Panc1 (cell line): ENCODE data around the gene ZMAT3.

Experiments
- CTCF ChIP-seq: fragments of 450-650 bp; IDR thresholded peaks from 2 replicates; pipeline ENCODE4 v1.5.1; 2017; ENCODE audit warnings: mild to moderate bottlenecking
- POLR2AphosphoS5 ChIP-seq: IDR thresholded peaks from 2 replicates; pipeline ENCODE4 v1.6.1; 2012; ENCODE audit warnings: mild to moderate bottlenecking, low read depth, low read length, moderate library complexity
- REST ChIP-seq, 2 experiments: IDR thresholded peaks; 2 replicates each; pipeline ENCODE4 v1.6.1; 2011 to 2012; ENCODE audit warnings: low read depth in 2 of 2, control low read depth in 1 of 2, low read length in 1 of 2, mild to moderate bottlenecking in 1 of 2, moderate library complexity in 1 of 2; ENCODE audit not compliant: insufficient read depth in 1 of 2
- SIN3A ChIP-seq: IDR thresholded peaks from 2 replicates; pipeline ENCODE4 v1.6.1; 2012; ENCODE audit warnings: low read depth, mild to moderate bottlenecking, low read length, moderate library complexity, borderline replicate concordance; ENCODE audit not compliant: insufficient read depth
- TCF7L2 ChIP-seq: IDR thresholded peaks from 2 replicates; pipeline ENCODE4 v1.6.1; 2011; ENCODE audit warnings: mild to moderate bottlenecking, low read depth, low read length, inconsistent platforms

- TF ChIP-seq CTCF = peak; percentile 72
- TF ChIP-seq POLR2AphosphoS5 = no peak
- TF ChIP-seq REST (IDR thresholded peaks at IDR 0.05; ENCODE audit: insufficient read depth in 1 of 2, low read depth in 2 of 2, low read length in 1 of 2) = no peak
- TF ChIP-seq SIN3A = no peak
- TF ChIP-seq TCF7L2 = no peak
Measured at GRCh38 chr3:179068779-179069530, 2.7 kb downstream of the ZMAT3 start.
